B cell (primary cell): ENCODE measurements around the gene PPP1R7. TPM values are rescaled to one million over a fixed set of nuclear protein-coding genes. Genes with fewer than 3 reads are reported as not detected.

Experiments
- ATAC-seq: fragments of 200-7000 bp; cut with Tn5 transposase; one replicate; pipeline ENCODE4 v1.10.0; 2021; ENCODE audit warnings: low read depth, mild to moderate bottlenecking, moderate number of reproducible peaks, moderate library complexity
- CTCF ChIA-PET: fragments of 350-600 bp; sonication (Branson Sonifier 250); formaldehyde crosslinking; loops from one replicate; lab custom pipeline; 2021; ENCODE audit warnings: antibody characterized with exemption, inconsistent platforms; lab: Charles Lee
- POLR2A ChIA-PET: fragments of 350-600 bp; sonication (Branson Sonifier 250); formaldehyde crosslinking; loops from one replicate; lab custom pipeline; 2021; ENCODE audit warnings: antibody characterized with exemption; lab: Charles Lee
- DNase-seq: peaks from one replicate; pipeline ENCODE4 v3.0.0; 2013
- H2AFZ ChIP-seq: 2 replicates; pipeline ENCODE4 v1.6.1; 2012; ENCODE audit warnings: mild to moderate bottlenecking, low read depth, low read length; ENCODE audit not compliant: insufficient read depth, poor library complexity, severe bottlenecking
- H3K27ac ChIP-seq, 2 donors: 1 replicate in 1 of 2; 2 replicates in 1 of 2; pipeline ENCODE4 v1.5.1; 2012 to 2013; ENCODE audit warnings: low read length in 2 of 2, mild to moderate bottlenecking in 2 of 2, moderate library complexity in 1 of 2
- H3K27me3 ChIP-seq, 4 experiments: fragments of 200-600 bp in 1 of 4; sonication (generic) in 1 of 4; replicated peaks in 1 of 4; 1 replicate in 2 of 4; 2 replicates in 2 of 4; pipeline versions ENCODE4 v1.6.1 to v1.7.0; 2013 to 2016; ENCODE audit warnings: low read length in 3 of 4, mild to moderate bottlenecking in 2 of 4, mixed read lengths in 1 of 4, moderate library complexity in 1 of 4; ENCODE audit not compliant: insufficient read depth in 4 of 4, control insufficient read depth in 3 of 4; ENCODE audit errors: control extremely low read depth in 1 of 4
- H3K36me3 ChIP-seq, 2 experiments: replicated peaks in 1 of 2; 1 replicate in 1 of 2; 2 replicates in 1 of 2; pipeline versions ENCODE4 v1.6.1 to v1.7.1; 2013; ENCODE audit warnings: low read length in 1 of 2; ENCODE audit not compliant: insufficient read depth in 2 of 2, control insufficient read depth in 1 of 2; ENCODE audit errors: control extremely low read depth in 1 of 2, extremely low read depth in 1 of 2
- H3K4me1 ChIP-seq, 2 donors: fragments of 200-600 bp in 1 of 2; sonication (generic) in 1 of 2; 1 replicate in 1 of 2; 2 replicates in 1 of 2; pipeline versions ENCODE4 v1.5.1 to v1.6.1; 2013 to 2017; ENCODE audit warnings: low read length in 2 of 2; ENCODE audit not compliant: control insufficient read depth in 2 of 2, insufficient read depth in 2 of 2
- H3K4me2 ChIP-seq: replicated peaks from 2 replicates; pipeline ENCODE3; 2012; ENCODE audit warnings: mild to moderate bottlenecking, low read depth, low read length; ENCODE audit not compliant: poor library complexity, severe bottlenecking
- H3K4me3 ChIP-seq, 5 experiments: fragments of 200-600 bp in 1 of 5; sonication (generic) in 1 of 5; 1 replicate in 3 of 5; 2 replicates in 2 of 5; pipeline versions ENCODE4 v1.5.1 to v1.7.0; 2011 to 2016; ENCODE audit warnings: low read length in 4 of 5, mild to moderate bottlenecking in 4 of 5, low read depth in 2 of 5, control low read depth in 1 of 5, moderate library complexity in 1 of 5; ENCODE audit not compliant: insufficient read depth in 1 of 5; ENCODE audit errors: control extremely low read depth in 1 of 5, extremely low read depth in 1 of 5
- H3K79me2 ChIP-seq: fragments of 200-600 bp; sonication (generic); one replicate; pipeline ENCODE4 v1.6.0; 2016; ENCODE audit warnings: low read length; ENCODE audit not compliant: control insufficient read depth, insufficient read depth
- H3K9ac ChIP-seq: fragments of 200-600 bp; sonication (generic); 2 replicates; pipeline ENCODE4 v1.6.1; 2017; ENCODE audit warnings: mild to moderate bottlenecking, low read length, moderate library complexity
- H3K9me3 ChIP-seq, 3 donors: one replicate each; pipeline versions ENCODE4 v1.6.1 to v1.7.1; 2013; ENCODE audit warnings: low read length in 2 of 3; ENCODE audit not compliant: control insufficient read depth in 2 of 3, insufficient read depth in 1 of 3; ENCODE audit errors: control extremely low read depth in 1 of 3
- H4K20me1 ChIP-seq: 2 replicates; pipeline ENCODE4 v1.6.0; 2012; ENCODE audit warnings: mild to moderate bottlenecking, low read length; ENCODE audit not compliant: insufficient read depth, control insufficient read depth, poor library complexity, severe bottlenecking
- H3K27ac Mint-ChIP-seq: one replicate; pipeline ENCODE4 v1.8.0; 2021; ENCODE audit warnings: mixed read lengths
- H3K27me3 Mint-ChIP-seq: one replicate; pipeline ENCODE4 v1.8.0; 2021; ENCODE audit warnings: mixed read lengths
- H3K4me1 Mint-ChIP-seq: one replicate; pipeline ENCODE4 v1.8.0; 2021; ENCODE audit warnings: mixed read lengths
- H3K4me3 Mint-ChIP-seq: one replicate; pipeline ENCODE4 v1.8.0; 2021; ENCODE audit warnings: mixed read lengths
- H3K9me3 Mint-ChIP-seq: one replicate; pipeline ENCODE4 v1.8.0; 2022; ENCODE audit warnings: mixed read lengths; ENCODE audit not compliant: insufficient read depth
- EZH2 ChIP-seq: IDR thresholded peaks from 2 replicates; pipeline ENCODE4 v1.6.1; 2012; ENCODE audit warnings: borderline replicate concordance, low read depth, mild to moderate bottlenecking, moderate library complexity, low read length; ENCODE audit not compliant: insufficient read depth, poor library complexity, severe bottlenecking
- WGBS: methylation state at CpG from one replicate; pipeline ENCODE4 v1.1.5; 2013; ENCODE audit warnings: missing lambda C conversion rate; ENCODE audit not compliant: insufficient coverage; 5-methylcytosine and 5-hydroxymethylcytosine counted together
- intact Hi-C: fragments of 100-400 bp; cut with micrococcal nuclease; formaldehyde crosslinking; loops from one replicate; pipeline ENCODE4 v1.10.0; 2022
- polyA plus RNA-seq: library from polyadenylated mRNA; depleted of rRNA; stranded (reverse); fragments of >200 nt; gene quantifications from 2 replicates; pipeline ENCODE4 v1.2.3, GENCODE V29; 2012
- total RNA-seq, 2 donors: library from RNA; stranded (reverse); fragments of 120-200 nt in 1 of 2; gene quantifications; 1 replicate in 1 of 2; 2 replicates in 1 of 2; pipeline versions ENCODE4 v1.2.3 to v1.2.4, GENCODE V29; 2013 to 2022
- TF ChIP-seq, protein P1 (sequence below): fragments of 200-600 bp; IDR thresholded peaks from one replicate; pipeline ENCODE4 v1.8.0; 2022; ENCODE audit warnings: antibody characterized with exemption, mild to moderate bottlenecking

Gene PPP1R7
- total and polyA plus RNA-seq, 2 donors (not counting 1 experiment from before 2014, with no cell fraction given) = 37.7 to 50.9 TPM

GRCh38 chr2:241230435-241230834 lies 80.2 kb downstream of the PPP1R7 start:
- Histone ChIP-seq H3K4me1 (no peaks in the 10 kb centered on the region), H3K27ac (no peak overlapping the region), H3K79me2 (no peaks in the 10 kb centered on the region), H3K9me3 (no peaks in the 10 kb centered on the region), H2AFZ (no peak overlapping the region), H3K27me3 (no peaks in the 10 kb centered on the region), H4K20me1 (no peaks in the 10 kb centered on the region), H3K4me3 (no peak overlapping the region), H3K36me3 (peaks cover 2 to 64% of the 10 kb centered on the region in 2 experiments), H3K9ac (no peak overlapping the region), H3K4me2 (no peak overlapping the region)
- no peak for TF ChIP-seq EZH2
- TF ChIP-seq, protein P1, sequence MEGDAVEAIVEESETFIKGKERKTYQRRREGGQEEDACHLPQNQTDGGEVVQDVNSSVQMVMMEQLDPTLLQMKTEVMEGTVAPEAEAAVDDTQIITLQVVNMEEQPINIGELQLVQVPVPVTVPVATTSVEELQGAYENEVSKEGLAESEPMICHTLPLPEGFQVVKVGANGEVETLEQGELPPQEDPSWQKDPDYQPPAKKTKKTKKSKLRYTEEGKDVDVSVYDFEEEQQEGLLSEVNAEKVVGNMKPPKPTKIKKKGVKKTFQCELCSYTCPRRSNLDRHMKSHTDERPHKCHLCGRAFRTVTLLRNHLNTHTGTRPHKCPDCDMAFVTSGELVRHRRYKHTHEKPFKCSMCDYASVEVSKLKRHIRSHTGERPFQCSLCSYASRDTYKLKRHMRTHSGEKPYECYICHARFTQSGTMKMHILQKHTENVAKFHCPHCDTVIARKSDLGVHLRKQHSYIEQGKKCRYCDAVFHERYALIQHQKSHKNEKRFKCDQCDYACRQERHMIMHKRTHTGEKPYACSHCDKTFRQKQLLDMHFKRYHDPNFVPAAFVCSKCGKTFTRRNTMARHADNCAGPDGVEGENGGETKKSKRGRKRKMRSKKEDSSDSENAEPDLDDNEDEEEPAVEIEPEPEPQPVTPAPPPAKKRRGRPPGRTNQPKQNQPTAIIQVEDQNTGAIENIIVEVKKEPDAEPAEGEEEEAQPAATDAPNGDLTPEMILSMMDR = no peak
- POLR2A ChIA-PET = no interaction called here
- no peaks in the 10 kb centered on the region for H3K9me3 Mint-ChIP-seq
- no peak for DNase-seq
- ATAC-seq = no peak
- WGBS = 95% methylated on average over 19 of the region's 19 CpGs
- CTCF ChIA-PET = no interaction called here
- H3K27me3 Mint-ChIP-seq = no peaks in the 10 kb centered on the region
- H3K4me1 Mint-ChIP-seq = no peaks in the 10 kb centered on the region
- intact Hi-C loops = no loop called here
- no peak overlapping the region for H3K4me3 Mint-ChIP-seq
- no peak overlapping the region for H3K27ac Mint-ChIP-seq

GRCh38 chr2:241232736-241233575 lies 82.7 kb downstream of the PPP1R7 start:
- no peak overlapping the region for H3K4me3 ChIP-seq
- no peaks in the 10 kb centered on the region for H3K79me2 ChIP-seq
- H3K27ac ChIP-seq = no peak overlapping the region
- H4K20me1 ChIP-seq = no peaks in the 10 kb centered on the region
- H3K4me3 Mint-ChIP-seq = no peak overlapping the region
- no peaks in the 10 kb centered on the region for H3K27me3 Mint-ChIP-seq
- H3K9me3 ChIP-seq = no peaks in the 10 kb centered on the region
- POLR2A ChIA-PET = no interaction called here
- H3K4me2 ChIP-seq = no peak overlapping the region
- no peak for TF ChIP-seq EZH2
- TF ChIP-seq, protein P1 = no peak
- no peak overlapping the region for H2AFZ ChIP-seq
- no peaks in the 10 kb centered on the region for H3K27me3 ChIP-seq
- ATAC-seq (no peak), DNase-seq (no peak)
- H3K36me3 ChIP-seq = peaks cover 0 to 85% of the 10 kb centered on the region in 2 experiments
- H3K4me1 ChIP-seq = no peaks in the 10 kb centered on the region
- no peaks in the 10 kb centered on the region for H3K4me1 Mint-ChIP-seq
- H3K9ac ChIP-seq = no peak overlapping the region
- no peak overlapping the region for H3K27ac Mint-ChIP-seq
- 90% methylated on average over 10 of the region's 13 CpGs for WGBS
- intact Hi-C loops = no loop called here
- CTCF ChIA-PET = interaction anchor here (0.6 kb wide), 1 partner anchor 366 kb away, joined by 3 read pairs; no protein-coding TSS in a partner anchor
- no peaks in the 10 kb centered on the region for H3K9me3 Mint-ChIP-seq
